GM21529 (cell line): ENCODE measurements around the gene ZRSR2.
A peak's percentile ranks its signal among the peaks of the same experiment; 100 is the strongest.

Experiments used
- ATAC-seq: cut with Tn5 transposase; IDR thresholded peaks from one replicate; pipeline ENCODE4 v1.9.1; 2021; ENCODE audit not compliant: unreplicated experiment

Gene ZRSR2

DNA sequence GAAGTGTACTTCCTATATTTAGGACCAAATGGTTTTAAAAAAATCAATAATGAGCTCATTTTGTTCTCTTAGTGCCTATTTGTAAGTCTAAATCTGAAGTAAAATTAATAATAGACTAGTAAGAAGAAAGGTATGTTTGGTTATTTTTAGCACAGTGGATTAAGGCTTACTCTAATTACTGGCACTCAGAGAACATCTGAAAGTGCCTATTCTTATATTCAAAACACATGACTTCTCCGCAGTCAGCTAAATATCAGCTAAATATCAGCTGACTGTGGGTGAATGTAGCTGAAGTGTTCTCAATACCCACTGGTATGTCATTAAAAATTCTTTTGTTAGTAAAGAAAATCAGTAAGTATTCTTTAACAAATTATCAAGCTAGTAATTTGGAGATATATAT lies 58.3 kb downstream of the ZRSR2 start:
- no peak for ATAC-seq

DNA sequence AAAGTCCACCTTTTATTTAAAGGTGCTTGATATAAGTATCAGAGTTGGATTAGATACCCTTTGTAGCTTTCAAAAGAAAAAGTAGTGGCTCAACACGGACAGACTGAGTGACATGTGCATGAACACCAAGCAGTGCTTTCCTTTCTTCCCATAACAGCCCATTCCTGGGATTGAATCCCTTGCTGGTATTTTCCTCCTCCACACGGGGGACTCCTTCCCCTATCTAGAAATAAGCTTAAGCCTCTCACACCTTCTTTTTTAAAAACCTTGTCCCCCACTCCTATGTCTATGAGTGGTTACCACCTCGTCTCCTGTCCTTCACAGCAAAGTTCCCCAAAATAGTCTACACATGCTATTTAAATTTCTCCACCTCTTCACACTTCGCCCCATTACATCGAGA lies 59.3 kb downstream of the ZRSR2 start:
- no peak for ATAC-seq

DNA sequence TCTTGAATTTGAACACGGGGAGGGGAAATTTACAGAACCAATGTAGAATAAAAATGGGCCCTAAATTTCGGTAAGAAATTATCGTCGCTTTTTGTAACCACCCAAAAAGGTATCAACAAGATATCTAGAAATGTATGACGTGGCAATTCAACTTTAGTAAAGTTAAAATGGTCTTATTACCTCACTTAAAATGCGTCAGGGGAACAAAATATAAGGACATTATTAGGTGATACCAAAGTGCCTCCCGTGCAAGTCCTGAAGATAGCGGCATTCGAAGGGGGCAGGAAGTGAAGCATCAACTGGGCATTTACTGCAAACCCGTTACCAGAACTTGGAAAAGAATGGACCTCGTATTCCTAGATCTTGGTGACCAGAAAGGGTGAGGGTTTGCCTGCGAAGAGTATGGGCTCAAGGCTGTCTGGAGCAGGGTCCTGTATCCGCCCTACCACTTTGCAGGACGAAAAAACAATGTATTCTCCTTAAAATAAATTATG lies 63.3 kb downstream of the ZRSR2 start:
- no peak for ATAC-seq

DNA sequence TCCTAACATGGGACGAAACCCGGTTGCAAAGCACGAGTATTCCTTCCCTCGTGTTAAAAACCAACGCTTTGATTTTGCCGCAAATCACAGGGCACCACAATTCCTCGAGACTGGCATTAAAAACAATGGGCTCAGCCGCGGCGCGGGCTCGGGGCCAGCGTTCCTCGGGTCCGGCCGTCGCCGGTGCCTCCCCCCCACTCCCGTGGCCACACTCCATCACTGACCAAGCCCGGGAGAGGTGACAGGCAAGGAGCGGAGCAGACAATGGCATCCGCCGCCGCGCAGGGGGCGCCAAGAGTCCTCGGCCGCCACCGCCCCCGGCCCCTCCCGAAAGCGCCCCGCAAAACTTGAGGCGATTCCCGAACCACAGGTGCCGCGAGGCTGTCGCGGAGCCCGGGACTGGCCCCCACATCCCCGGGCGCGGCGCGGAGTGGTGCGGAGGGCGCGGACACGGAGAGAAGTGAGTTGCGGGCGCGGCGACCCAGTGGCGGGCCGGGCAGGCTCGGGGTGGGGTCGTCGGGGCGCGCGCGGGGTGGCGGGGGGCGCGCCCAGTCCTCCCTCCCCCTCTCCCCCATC lies 63.9 kb downstream of the ZRSR2 start:
- ATAC-seq = peak; percentile 39

DNA sequence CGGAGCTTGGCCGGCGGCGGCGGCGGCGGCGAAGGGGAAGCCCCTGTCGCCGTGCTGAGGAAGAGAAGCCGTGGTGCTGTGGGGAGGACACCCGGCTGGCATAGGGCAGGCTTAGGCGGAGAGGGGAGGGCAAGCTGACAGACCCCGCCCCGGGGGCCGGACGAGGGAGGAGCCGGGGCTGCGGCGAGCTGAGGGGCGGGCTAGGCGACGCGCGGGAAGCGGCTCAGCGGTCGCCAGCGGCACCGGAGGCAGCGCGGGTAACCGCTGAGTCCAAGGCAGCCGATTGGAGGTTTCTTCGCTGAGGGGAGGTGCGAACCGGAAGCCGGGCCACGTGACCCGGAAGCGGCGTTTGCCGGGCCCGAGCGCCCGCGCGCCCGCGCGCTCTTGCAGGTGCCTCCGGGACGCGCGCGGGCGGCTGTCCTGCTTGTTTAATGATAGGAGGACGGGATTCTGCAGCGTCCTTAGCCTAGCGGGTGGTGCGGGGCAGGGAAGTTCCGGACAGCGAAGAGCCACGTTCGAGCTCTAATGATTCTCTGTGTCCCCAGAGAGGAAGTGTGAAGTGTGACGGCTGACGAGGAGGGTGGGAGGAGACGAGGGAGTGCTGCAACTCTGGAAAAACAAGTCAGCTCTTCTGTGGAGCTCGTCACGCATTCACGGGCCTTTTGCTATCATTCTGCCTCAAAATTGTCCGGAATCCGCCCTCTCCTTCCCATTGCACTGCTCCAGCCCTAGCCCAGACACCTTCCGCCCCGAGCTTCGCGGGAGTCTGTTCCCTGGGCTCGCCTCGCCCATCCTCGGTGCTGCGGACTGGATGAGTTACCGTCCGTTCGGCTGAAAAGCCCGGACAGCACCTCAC lies 64.7 kb downstream of the ZRSR2 start, which contains the start of gene AP1S2:
Gene AP1S2 (minus strand): TSS at position 102 of the 856 bp plus-strand sequence. CDS start 2,289 bp downstream, outside the sequence.
- peak; percentile 93 for ATAC-seq

DNA sequence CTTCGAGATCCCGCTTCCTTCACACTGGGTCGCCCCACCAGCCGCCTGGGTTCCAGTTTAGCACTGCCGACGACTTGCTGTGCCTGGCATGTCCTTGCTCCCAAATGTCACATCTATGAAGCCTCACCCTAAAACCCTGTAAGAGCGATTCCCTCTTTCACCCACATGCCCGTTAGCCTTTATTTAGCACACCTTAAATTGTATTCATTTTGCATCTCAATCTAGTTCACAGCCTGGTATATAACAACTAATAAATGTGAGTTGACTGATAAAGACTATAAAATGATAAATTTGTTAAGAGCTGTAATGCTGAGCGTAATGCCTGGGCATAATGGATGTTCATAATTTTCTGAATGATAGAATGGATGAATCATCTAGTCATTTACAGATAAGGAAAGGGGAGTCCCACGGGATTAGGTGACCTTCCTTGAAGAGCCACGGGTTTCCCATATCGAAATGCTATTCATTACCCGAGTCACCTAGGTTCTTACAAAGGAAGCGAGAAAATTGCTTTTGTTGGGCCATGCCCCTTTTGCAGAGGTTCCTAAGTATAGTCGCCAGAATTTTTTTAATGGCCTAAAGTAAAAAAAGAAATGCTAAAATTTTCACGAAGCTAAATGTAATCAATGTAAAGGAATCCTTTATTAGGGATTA lies 65.4 kb downstream of the ZRSR2 start:
- no peak for ATAC-seq

DNA sequence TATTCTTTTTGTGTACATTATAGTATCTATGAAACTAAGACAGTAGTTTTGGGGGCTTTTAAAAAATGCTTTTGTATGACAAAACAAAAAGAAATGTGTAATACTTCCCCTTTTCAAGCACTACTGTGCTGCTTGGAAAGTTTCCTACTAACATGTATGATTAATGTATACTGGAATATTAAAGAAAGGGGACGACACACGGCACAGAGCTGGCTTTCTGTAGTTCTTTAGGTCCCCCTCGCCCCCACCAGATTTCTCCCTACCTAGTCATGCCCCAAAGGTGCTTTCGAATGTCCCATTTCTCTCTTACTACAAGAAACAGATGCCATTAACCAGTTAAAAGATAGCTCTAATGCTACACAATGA lies 65.9 kb downstream of the ZRSR2 start:
- no peak for ATAC-seq

DNA sequence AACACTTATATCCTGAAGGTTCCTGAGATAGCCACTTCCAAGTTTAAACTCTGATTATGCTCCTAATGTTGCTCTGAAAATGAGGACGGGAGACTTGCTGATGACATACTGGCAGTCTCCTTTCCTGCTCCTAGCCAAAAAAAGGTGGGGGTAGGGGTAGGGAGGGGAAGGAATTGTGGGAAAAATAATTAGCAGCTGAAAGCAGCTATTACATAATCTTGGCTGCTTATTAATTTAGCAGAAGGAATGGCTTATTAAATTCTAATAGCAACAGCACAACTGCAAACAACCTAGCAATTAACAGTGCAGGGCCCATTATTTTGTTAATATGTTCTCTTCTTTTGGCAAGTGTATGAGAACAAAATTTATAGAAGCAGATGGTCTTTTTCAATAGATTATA lies 66.4 kb downstream of the ZRSR2 start:
- no peak for ATAC-seq

DNA sequence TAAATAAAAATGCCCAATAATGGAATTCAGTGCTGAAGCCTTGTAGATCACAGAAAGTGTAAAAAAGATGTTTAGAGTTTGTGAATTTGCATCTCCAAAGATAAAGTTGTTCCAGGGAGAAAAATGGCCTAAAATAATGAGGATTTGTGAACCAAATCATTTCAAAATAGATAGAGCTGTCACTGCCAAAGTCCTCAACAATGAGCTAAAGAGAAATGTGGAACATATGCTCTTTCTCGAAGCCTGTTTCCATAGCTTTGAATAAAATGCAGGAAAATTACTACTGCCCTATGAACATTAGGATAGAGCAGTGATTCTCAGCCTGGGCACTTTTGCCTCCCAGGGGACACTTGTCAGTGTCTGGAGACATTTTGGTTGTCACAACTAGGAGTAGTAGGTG lies 67.8 kb downstream of the ZRSR2 start:
- no peak for ATAC-seq

DNA sequence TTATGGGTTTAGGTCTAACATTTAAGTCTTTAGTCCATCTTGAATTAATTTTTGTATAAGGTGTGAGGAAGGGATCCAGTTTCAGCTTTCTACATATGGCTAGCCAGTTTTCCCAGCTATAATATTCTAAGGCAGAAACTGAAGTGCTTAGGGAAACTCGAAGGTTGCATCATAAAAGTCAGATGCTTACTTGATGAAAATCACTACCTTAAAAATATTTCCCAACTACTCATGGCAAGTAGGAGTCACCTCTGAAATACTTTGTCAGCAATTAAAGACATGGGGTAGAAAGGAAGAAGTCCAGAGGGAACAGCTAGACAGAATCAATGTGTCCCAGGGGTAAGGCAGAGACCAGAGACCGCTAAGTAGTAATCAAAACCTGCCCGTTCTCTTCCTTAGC lies 70.6 kb downstream of the ZRSR2 start:
- ATAC-seq = no peak

DNA sequence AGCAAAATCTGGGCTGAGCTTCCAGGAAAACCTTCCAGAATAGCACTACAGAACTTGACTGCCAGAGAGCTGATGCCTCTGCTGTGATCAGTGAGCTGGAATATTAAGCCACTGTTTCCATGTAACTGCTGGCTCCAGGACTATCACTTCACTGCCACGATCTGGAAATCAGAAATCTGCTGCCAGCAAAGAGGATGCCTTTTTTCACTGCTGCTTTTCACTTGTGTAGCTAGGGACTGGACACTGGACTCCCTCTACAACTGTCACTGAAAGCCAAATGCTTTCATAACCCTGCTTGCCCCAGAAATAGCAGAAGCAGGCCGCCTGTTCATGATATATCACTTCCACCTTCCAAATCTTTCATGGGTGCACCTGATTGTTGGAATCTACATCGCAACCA lies 73.7 kb downstream of the ZRSR2 start:
- ATAC-seq = no peak

DNA sequence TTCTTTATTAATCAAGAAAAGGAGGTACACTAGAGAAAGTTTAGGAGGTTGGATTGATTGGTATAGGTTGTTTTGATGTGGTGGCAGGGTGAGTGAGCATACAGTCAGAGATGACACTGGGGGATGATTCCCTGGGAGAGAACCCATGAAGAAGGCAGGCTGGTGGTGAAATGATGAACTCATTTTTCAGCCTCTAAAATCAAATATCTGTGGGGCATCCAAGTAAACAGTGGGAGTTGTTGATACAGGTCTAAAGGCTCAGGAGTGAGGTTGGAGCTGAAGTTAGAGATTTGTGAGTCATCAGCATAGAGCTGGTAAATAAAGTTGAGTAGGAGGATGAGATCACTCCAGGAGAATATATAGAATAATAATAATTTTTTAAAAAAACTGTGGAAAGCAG lies 74.3 kb downstream of the ZRSR2 start:
- no peak for ATAC-seq

DNA sequence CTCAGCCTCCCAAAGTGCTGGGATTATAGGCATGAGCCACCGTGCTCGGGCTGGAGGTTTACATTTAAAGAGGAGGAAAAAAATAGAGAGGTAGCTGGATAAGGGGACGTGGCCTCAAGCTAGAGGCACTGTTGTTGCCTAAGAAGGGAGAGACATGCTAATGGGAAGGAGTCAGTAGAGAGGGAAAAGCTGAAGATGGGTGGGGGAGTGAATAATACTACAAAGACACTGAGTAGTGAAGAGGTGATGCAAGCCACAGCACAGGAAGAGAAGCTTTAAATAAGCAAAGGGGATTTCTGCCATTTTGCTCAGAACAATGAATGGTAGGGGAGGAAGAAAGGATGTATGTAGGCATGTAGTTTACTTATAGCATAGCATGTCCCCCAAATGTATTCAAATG lies 75.9 kb downstream of the ZRSR2 start:
- no peak for ATAC-seq

DNA sequence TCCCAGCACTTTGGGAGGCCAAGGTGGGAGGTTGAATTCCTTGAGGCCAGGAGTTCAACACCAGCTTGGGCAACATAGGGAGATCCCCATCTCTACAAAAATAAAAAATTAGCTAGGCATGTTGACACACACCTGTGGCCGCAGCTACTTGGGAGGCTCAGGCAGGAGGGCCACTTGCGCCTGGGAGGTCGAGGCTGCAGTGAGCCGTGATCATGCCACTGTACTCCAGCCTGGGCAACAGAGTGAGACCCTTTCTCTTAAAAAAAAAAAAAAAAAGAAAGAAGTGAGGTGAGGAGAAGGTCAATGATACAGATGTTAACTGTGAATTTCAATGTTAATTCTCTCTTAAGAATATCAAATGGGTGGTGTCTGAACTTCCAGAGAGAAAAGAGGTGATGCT lies 79.4 kb downstream of the ZRSR2 start:
- ATAC-seq = no peak

DNA sequence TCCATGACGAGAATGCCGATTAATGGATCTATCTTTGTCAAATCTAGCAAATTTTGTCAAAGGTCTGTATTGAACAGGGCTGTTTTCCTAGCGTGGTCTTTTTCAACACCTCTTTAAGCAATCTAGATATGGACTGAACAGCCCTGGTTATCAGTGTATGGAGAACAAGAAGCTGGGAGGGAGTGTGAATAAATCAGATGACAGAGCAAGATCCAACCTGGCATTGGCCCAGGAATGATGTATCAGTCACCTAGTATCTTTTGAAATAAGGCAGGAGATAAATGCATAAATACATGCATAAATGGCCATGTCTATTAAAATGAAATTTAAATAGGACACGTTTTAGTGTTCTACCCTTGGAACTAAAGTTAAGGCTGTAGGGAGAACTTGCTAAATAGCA lies 80.0 kb downstream of the ZRSR2 start:
- ATAC-seq = no peak
